ENCODE data around the gene PET100.

- TF ChIP-seq CTCF (conservative IDR thresholded peaks at IDR 0.05; ENCODE audit: low read depth, low read length) (no peak), EZH2 (IDR thresholded peaks at IDR 0.05; ENCODE audit: borderline replicate concordance, low read depth, low read length, poor library complexity, severe bottlenecking) (no peak)
Measured at GRCh38 chr19:7627166-7627565, 2.4 kb upstream of the PET100 start.
